ENCODE data around the gene NDUFS7. TPM values are rescaled to one million over a fixed set of nuclear protein-coding genes. Genes with fewer than 3 reads are reported as not detected.

NDUFS7 gene
- total RNA-seq, 1 donor = 46.0 TPM

- H2AFZ ChIP-seq (ENCODE audit: low read length) = no peak overlapping the region
- no peak for TF ChIP-seq CTCF (IDR thresholded peaks at IDR 0.05; ENCODE audit: extremely low read depth, low read depth, low read length)
- H4K20me1 ChIP-seq (ENCODE audit: insufficient read depth, low read length) = peaks cover 61% of the 10 kb centered on the region
- no peaks in the 10 kb centered on the region for H3K27me3 ChIP-seq (ENCODE audit: insufficient read depth, low read length)
- no peaks in the 10 kb centered on the region for H3K9me3 ChIP-seq (ENCODE audit: low read depth, low read length)
- no peak overlapping the region for H3K4me2 ChIP-seq (ENCODE audit: insufficient read depth, low read length)
- no peak overlapping the region for H3K4me3 ChIP-seq (ENCODE audit: insufficient read depth, low read length)
- peaks cover 69% of the 10 kb centered on the region for H3K36me3 ChIP-seq (ENCODE audit: insufficient read depth, low read length)
- no peak for DNase-seq (ENCODE audit: insufficient read length, low spot score, missing footprints)
- H3K4me1 ChIP-seq (ENCODE audit: insufficient read depth, low read length) = peaks cover 21% of the 10 kb centered on the region
- peaks cover 97% of the 10 kb centered on the region for H3K79me2 ChIP-seq (ENCODE audit: insufficient read depth, low read length)
- no peak overlapping the region for H3K27ac ChIP-seq (ENCODE audit: low read depth, low read length)
Measured at GRCh38 chr19:1420590-1420989, 36.9 kb downstream of the NDUFS7 start.

GRCh38 chr19:1421218-1421957, 37.7 kb downstream of the NDUFS7 start:
- Histone ChIP-seq H2AFZ (ENCODE audit: low read length) (no peak overlapping the region), H3K27me3 (ENCODE audit: insufficient read depth, low read length) (no peaks in the 10 kb centered on the region), H3K4me3 (ENCODE audit: insufficient read depth, low read length) (no peak overlapping the region), H3K4me2 (ENCODE audit: insufficient read depth, low read length) (no peak overlapping the region), H3K36me3 (ENCODE audit: insufficient read depth, low read length) (peaks cover 71% of the 10 kb centered on the region), H3K9me3 (ENCODE audit: low read depth, low read length) (no peaks in the 10 kb centered on the region), H3K79me2 (ENCODE audit: insufficient read depth, low read length) (peaks cover 97% of the 10 kb centered on the region), H3K4me1 (ENCODE audit: insufficient read depth, low read length) (peaks cover 13% of the 10 kb centered on the region), H3K27ac (ENCODE audit: low read depth, low read length) (no peak overlapping the region), H4K20me1 (ENCODE audit: insufficient read depth, low read length) (peaks cover 58% of the 10 kb centered on the region)
- no peak for TF ChIP-seq CTCF (IDR thresholded peaks at IDR 0.05; ENCODE audit: extremely low read depth, low read depth, low read length)
- DNase-seq (ENCODE audit: insufficient read length, low spot score, missing footprints) = no peak

- peaks cover 56% of the 10 kb centered on the region for H4K20me1 ChIP-seq (ENCODE audit: insufficient read depth, low read length)
- no peaks in the 10 kb centered on the region for H3K9me3 ChIP-seq (ENCODE audit: low read depth, low read length)
- DNase-seq (ENCODE audit: insufficient read length, low spot score, missing footprints) = no peak
- H2AFZ ChIP-seq (ENCODE audit: low read length) = no peak overlapping the region
- H3K4me1 ChIP-seq (ENCODE audit: insufficient read depth, low read length) = peaks cover 7% of the 10 kb centered on the region
- peaks cover 96% of the 10 kb centered on the region for H3K79me2 ChIP-seq (ENCODE audit: insufficient read depth, low read length)
- no peak for TF ChIP-seq CTCF (IDR thresholded peaks at IDR 0.05; ENCODE audit: extremely low read depth, low read depth, low read length)
- no peaks in the 10 kb centered on the region for H3K27me3 ChIP-seq (ENCODE audit: insufficient read depth, low read length)
- no peak overlapping the region for H3K27ac ChIP-seq (ENCODE audit: low read depth, low read length)
- peaks cover 76% of the 10 kb centered on the region for H3K36me3 ChIP-seq (ENCODE audit: insufficient read depth, low read length)
- no peak overlapping the region for H3K4me2 ChIP-seq (ENCODE audit: insufficient read depth, low read length)
- H3K4me3 ChIP-seq (ENCODE audit: insufficient read depth, low read length) = no peak overlapping the region
Measured at GRCh38 chr19:1421958-1422305, 38.2 kb downstream of the NDUFS7 start.

GRCh38 chr19:1422360-1422759, 38.7 kb downstream of the NDUFS7 start:
- Histone ChIP-seq H3K4me3 (ENCODE audit: insufficient read depth, low read length) (no peak overlapping the region), H3K36me3 (ENCODE audit: insufficient read depth, low read length) (peaks cover 80% of the 10 kb centered on the region), H3K79me2 (ENCODE audit: insufficient read depth, low read length) (peaks cover 96% of the 10 kb centered on the region), H4K20me1 (ENCODE audit: insufficient read depth, low read length) (peaks cover 53% of the 10 kb centered on the region), H3K9me3 (ENCODE audit: low read depth, low read length) (no peaks in the 10 kb centered on the region), H3K4me2 (ENCODE audit: insufficient read depth, low read length) (no peak overlapping the region), H3K27me3 (ENCODE audit: insufficient read depth, low read length) (no peaks in the 10 kb centered on the region), H2AFZ (ENCODE audit: low read length) (no peak overlapping the region), H3K4me1 (ENCODE audit: insufficient read depth, low read length) (peaks cover 3% of the 10 kb centered on the region), H3K27ac (ENCODE audit: low read depth, low read length) (no peak overlapping the region)
- DNase-seq (ENCODE audit: insufficient read length, low spot score, missing footprints) = no peak
- TF ChIP-seq CTCF (IDR thresholded peaks at IDR 0.05; ENCODE audit: extremely low read depth, low read depth, low read length) = no peak

Data from osteoblast (primary cell).